HG02884 (cell line): ENCODE results near the gene ARL6IP5.

Source experiments
- ATAC-seq: cut with Tn5 transposase; IDR thresholded peaks from one replicate; pipeline ENCODE4 v1.9.1; 2021; ENCODE audit warnings: mild to moderate bottlenecking, moderate library complexity; ENCODE audit not compliant: unreplicated experiment

Gene ARL6IP5

DNA sequence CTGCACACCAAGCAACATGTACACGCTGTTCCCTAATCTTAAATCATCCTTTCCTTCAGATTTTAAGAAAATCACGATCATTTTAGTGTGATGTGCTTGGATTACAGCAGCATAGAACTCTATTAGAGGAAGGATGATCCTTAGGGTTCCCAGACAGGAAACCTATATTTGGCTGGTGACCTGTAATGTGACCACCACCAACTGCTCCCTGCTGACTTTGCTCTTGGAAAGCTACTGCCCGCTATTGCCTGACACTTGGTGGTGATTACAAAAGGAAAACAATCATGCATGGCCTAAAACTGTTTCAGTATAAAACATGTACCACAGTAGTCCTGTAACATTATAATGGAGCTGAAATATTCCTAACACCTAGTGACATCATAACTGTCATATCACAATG, 64.8 kb downstream of the ARL6IP5 start:
- ATAC-seq: no peak
